Astrocyte of the spinal cord (primary cell): Measurements from ENCODE around the gene NGEF.
A peak's percentile ranks its signal among the peaks of the same experiment; 100 is the strongest.

Experiments used
- DNase-seq: peaks from one replicate; pipeline ENCODE4 v3.0.0; 2011; ENCODE audit warnings: low read depth, low spot score
- H3K4me3 ChIP-seq: 2 replicates; pipeline ENCODE4 v1.5.1; 2011; ENCODE audit warnings: low read depth, mild to moderate bottlenecking, low read length, moderate library complexity
- in situ Hi-C: cut with HindIII; loops from 2 replicates; pipeline ENCODE4 v1.10.0; 2017; ENCODE audit warnings: low sequenced_read_pairs
- TF ChIP-seq, protein P1 (sequence below): IDR thresholded peaks from 2 replicates; pipeline ENCODE4 v1.5.1; 2012; ENCODE audit warnings: low read depth, mild to moderate bottlenecking, low read length, inconsistent platforms

Gene NGEF

GRCh38 chr2:233013027-233013461 lies at the start of gene NGEF:
Gene NGEF (minus strand): TSS chr2:233013256. CDS start chr2:232974890, 38,366 bp downstream.
- DNase-seq = no peak
- TF ChIP-seq, protein P1, sequence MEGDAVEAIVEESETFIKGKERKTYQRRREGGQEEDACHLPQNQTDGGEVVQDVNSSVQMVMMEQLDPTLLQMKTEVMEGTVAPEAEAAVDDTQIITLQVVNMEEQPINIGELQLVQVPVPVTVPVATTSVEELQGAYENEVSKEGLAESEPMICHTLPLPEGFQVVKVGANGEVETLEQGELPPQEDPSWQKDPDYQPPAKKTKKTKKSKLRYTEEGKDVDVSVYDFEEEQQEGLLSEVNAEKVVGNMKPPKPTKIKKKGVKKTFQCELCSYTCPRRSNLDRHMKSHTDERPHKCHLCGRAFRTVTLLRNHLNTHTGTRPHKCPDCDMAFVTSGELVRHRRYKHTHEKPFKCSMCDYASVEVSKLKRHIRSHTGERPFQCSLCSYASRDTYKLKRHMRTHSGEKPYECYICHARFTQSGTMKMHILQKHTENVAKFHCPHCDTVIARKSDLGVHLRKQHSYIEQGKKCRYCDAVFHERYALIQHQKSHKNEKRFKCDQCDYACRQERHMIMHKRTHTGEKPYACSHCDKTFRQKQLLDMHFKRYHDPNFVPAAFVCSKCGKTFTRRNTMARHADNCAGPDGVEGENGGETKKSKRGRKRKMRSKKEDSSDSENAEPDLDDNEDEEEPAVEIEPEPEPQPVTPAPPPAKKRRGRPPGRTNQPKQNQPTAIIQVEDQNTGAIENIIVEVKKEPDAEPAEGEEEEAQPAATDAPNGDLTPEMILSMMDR = no peak
- in situ Hi-C loops = no loop called here
- H3K4me3 ChIP-seq = no peak within 1 kb of the TSS

DNA sequence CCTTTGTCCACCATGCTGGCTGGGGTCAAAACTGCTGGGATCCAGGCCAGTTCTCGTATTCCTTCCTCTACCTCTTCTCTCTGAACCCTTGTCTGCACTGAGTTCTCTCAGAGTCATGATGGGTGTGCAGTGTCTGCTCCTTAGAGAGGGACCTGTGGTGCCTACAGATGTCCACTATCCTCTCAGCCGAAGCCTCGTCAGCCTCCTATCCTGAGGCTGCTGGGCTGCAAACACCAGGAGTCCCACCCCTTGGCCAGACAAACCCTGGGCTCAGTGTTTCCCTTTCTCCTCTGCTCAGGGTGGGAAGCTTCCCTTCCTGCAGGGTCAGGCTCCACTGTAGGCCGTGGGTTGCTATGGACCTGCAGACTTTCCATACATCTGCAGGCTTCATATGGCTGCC lies 49.4 kb upstream of the NGEF start:
- in situ Hi-C loops = no loop called here
- no peak for DNase-seq
- H3K4me3 ChIP-seq = no peak overlapping the region
- TF ChIP-seq, protein P1 = no peak

- TF ChIP-seq, protein P1 = peak; percentile 30
- DNase-seq = peak; percentile 3
- H3K4me3 ChIP-seq = no peak overlapping the region
- in situ Hi-C loops = no loop called here
Measured at GRCh38 chr2:233061591-233062450, 48.8 kb upstream of the NGEF start.

DNA sequence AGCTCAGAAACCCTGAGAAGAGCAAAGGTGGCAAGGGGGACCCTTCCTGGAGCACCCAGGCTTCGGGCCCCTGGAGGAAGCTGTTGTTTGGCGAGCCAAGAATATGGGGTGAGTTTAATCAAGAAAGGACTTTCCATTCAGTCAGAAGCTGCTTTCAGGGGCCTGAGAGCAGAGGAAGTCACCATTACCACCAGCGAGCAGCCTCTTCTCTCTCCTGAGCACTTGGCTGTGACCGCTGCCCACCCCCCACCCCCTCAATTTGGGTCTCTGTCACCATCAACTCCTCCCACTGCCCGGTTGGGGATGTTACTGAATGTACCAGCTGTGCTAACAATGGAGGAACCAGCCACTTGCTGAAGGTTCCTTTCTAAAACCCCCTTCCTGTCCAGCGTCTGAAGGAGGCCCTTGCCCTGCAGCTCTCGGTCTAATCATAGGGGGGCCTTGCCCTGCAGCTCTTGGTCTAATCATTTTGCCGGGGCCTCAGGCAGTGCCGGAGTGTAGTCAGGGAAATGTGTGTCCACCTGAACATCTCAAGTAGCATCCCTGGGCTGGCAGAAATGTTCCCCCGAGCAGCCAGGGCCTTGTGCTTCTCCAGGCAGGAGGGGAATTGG lies 48.0 kb upstream of the NGEF start:
- in situ Hi-C loops = no loop called here
- H3K4me3 ChIP-seq = no peak overlapping the region
- TF ChIP-seq, protein P1 = no peak
- DNase-seq = no peak

- no peak overlapping the region for H3K4me3 ChIP-seq
Measured at GRCh38 chr2:233060501-233060979, 47.5 kb upstream of the NGEF start.

DNA sequence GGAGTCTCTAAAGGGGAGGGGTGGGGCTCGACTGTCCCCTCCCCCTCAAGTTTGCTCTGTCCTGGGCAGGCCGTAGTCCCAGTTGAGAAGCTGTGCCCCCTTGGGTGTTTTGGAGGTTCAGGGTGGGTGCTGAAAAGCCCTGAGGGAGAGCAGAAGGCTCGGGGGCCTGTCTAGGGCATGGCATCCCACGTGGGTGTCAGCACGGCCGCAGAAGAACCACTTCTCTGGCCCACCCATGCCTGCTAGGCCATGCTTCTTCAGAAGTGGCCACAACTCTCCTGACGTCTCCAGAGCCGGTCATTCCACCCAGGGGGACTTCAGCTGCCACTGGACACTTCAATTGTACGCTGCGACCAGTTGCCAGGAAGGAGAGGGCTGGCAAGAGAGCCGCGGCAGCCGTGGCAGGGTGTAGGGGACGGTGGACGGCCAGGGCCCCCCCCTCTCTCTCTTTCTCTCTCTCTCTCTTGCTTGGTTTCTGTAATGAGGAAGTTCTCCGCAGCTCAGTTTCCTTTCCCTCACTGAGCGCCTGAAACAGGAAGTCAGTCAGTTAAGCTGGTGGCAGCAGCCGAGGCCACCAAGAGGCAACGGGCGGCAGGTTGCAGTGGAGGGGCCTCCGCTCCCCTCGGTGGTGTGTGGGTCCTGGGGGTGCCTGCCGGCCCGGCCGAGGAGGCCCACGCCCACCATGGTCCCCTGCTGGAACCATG lies 46.9 kb upstream of the NGEF start, which contains the start of gene INPP5D:
INPP5D (plus strand) TSS at position 546 of the 704 bp plus-strand sequence; CDS start at position 683, 137 bp downstream.
- TF ChIP-seq, protein P1 = no peak
- in situ Hi-C loops = no loop called here
- H3K4me3 ChIP-seq = no peak within 1 kb of the TSS
- DNase-seq = no peak

More at GRCh38 chr2:233060501-233060979, 47.5 kb upstream of the NGEF start:
- DNase-seq = no peak
- TF ChIP-seq, protein P1 = no peak
- in situ Hi-C loops = no loop called here
